Osteoblast (primary cell): ENCODE data around the gene GNGT2. TPM values are rescaled to one million over a fixed set of nuclear protein-coding genes. Genes with fewer than 3 reads are reported as not detected.

ENCODE experiments used
- DNase-seq: peaks from one replicate; pipeline ENCODE4 v3.0.0; 2011; ENCODE audit warnings: low spot score, mixed read lengths; ENCODE audit not compliant: insufficient read length; ENCODE audit errors: missing footprints
- H2AFZ ChIP-seq: 2 replicates; pipeline ENCODE4 v1.6.0; 2011; ENCODE audit warnings: mild to moderate bottlenecking, low read length
- H3K27ac ChIP-seq: 2 replicates; pipeline ENCODE4 v1.5.1; 2011; ENCODE audit warnings: mild to moderate bottlenecking, low read depth, low read length, moderate library complexity
- H3K27me3 ChIP-seq: 2 replicates; pipeline ENCODE4 v1.6.0; 2012; ENCODE audit warnings: mild to moderate bottlenecking, control low read depth, inconsistent platforms, low read length, moderate library complexity; ENCODE audit not compliant: insufficient read depth
- H3K36me3 ChIP-seq: 2 replicates; pipeline ENCODE4 v1.5.1; 2011; ENCODE audit warnings: mild to moderate bottlenecking, low read length, control low read depth, moderate library complexity; ENCODE audit not compliant: insufficient read depth
- H3K4me1 ChIP-seq: 2 replicates; pipeline ENCODE4 v1.5.1; 2011; ENCODE audit warnings: mild to moderate bottlenecking, low read length, control low read depth, moderate library complexity; ENCODE audit not compliant: insufficient read depth
- H3K4me2 ChIP-seq: 2 replicates; pipeline ENCODE4 v1.6.0; 2011; ENCODE audit warnings: mild to moderate bottlenecking, low read length; ENCODE audit not compliant: insufficient read depth
- H3K4me3 ChIP-seq: fragments of 200-600 bp; sonication (generic); 3 replicates; pipeline ENCODE4 v1.5.1; 2012; ENCODE audit warnings: mild to moderate bottlenecking, low read length, inconsistent platforms; ENCODE audit not compliant: insufficient read depth
- H3K79me2 ChIP-seq: 2 replicates; pipeline ENCODE4 v1.6.0; 2012; ENCODE audit warnings: mild to moderate bottlenecking, low read length, control low read depth, inconsistent platforms; ENCODE audit not compliant: insufficient read depth
- H3K9me3 ChIP-seq: 2 replicates; pipeline ENCODE4 v1.5.1; 2011; ENCODE audit warnings: low read depth, low read length, control low read depth
- H4K20me1 ChIP-seq: 2 replicates; pipeline ENCODE4 v1.6.0; 2012; ENCODE audit warnings: mild to moderate bottlenecking, low read length, control low read depth; ENCODE audit not compliant: insufficient read depth
- total RNA-seq: library from RNA; depleted of rRNA; stranded (reverse); fragments of >200 nt; gene quantifications from 2 replicates; pipeline ENCODE4 v1.2.3, GENCODE V29; 2012
- TF ChIP-seq, protein P1 (sequence below): IDR thresholded peaks from 2 replicates; pipeline ENCODE4 v1.5.1; 2011; ENCODE audit warnings: mild to moderate bottlenecking, low read depth, low read length, moderate library complexity; ENCODE audit errors: extremely low read depth

Gene GNGT2
- total RNA-seq, 1 donor: not detected

DNA sequence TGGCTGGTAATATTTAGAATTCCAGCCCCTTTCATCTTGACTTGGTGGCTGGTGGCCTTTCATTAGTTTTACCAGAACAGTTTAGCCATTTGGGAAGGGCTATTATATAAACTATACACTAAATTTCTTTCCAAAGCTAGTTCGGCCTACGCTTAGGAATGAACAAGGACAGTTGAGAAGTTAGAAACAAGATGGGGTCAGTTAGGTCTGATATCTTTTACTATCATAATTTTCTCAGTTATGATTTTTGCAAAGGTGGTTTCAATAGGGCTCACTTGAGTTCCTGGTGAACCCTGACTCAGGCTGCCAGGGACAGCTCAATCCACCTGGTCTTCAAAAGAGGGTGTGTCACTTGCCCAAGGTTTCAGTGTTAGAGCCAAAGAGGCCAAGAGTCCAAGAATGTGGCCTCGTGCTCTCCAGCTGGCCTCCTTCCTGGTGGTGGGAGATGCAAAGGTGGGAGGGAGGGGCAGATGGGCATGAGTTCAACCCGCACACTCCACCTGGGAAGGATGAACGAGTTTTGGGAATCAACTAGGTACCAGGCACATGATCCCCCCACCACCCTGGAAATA is 24.2 kb upstream of the GNGT2 start:
- H4K20me1 ChIP-seq: no peaks in the 10 kb centered on the region
- no peak overlapping the region for H2AFZ ChIP-seq
- peak; percentile 38 for DNase-seq
- no peaks in the 10 kb centered on the region for H3K36me3 ChIP-seq
- no peak overlapping the region for H3K4me3 ChIP-seq
- H3K27me3 ChIP-seq: peaks cover 5% of the 10 kb centered on the region
- H3K79me2 ChIP-seq: no peaks in the 10 kb centered on the region
- H3K27ac ChIP-seq: no peak overlapping the region
- H3K9me3 ChIP-seq: no peaks in the 10 kb centered on the region
- H3K4me1 ChIP-seq: peaks cover 7% of the 10 kb centered on the region
- TF ChIP-seq, protein P1, sequence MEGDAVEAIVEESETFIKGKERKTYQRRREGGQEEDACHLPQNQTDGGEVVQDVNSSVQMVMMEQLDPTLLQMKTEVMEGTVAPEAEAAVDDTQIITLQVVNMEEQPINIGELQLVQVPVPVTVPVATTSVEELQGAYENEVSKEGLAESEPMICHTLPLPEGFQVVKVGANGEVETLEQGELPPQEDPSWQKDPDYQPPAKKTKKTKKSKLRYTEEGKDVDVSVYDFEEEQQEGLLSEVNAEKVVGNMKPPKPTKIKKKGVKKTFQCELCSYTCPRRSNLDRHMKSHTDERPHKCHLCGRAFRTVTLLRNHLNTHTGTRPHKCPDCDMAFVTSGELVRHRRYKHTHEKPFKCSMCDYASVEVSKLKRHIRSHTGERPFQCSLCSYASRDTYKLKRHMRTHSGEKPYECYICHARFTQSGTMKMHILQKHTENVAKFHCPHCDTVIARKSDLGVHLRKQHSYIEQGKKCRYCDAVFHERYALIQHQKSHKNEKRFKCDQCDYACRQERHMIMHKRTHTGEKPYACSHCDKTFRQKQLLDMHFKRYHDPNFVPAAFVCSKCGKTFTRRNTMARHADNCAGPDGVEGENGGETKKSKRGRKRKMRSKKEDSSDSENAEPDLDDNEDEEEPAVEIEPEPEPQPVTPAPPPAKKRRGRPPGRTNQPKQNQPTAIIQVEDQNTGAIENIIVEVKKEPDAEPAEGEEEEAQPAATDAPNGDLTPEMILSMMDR: no peak
- no peak overlapping the region for H3K4me2 ChIP-seq

DNA sequence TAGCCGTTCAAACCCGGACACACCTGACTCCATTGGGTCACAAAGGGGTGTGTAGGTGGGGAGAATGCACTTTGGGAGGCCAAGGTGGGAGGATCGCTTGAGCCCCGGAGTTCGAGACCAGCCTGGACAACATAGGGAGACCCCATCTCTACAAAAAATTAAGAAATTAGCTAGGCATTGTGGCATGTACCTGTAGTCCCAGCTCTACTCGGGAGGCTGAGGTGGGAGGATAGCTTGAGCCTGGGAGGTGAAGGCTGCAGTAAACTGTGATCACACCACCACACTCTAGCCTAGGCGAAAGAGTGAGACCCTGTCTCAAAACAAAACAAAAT is 21.2 kb upstream of the GNGT2 start:
- H3K4me2 ChIP-seq: peak overlapping the region; percentile 92
- H3K9me3 ChIP-seq: no peaks in the 10 kb centered on the region
- no peak overlapping the region for H3K27ac ChIP-seq
- H4K20me1 ChIP-seq: no peaks in the 10 kb centered on the region
- peaks cover 16% of the 10 kb centered on the region for H3K27me3 ChIP-seq
- TF ChIP-seq, protein P1: no peak
- no peaks in the 10 kb centered on the region for H3K36me3 ChIP-seq
- peaks cover 7% of the 10 kb centered on the region for H3K4me1 ChIP-seq
- no peak for DNase-seq
- no peaks in the 10 kb centered on the region for H3K79me2 ChIP-seq
- H2AFZ ChIP-seq: peak overlapping the region; percentile 98
- H3K4me3 ChIP-seq: peak overlapping the region; percentile 86

DNA sequence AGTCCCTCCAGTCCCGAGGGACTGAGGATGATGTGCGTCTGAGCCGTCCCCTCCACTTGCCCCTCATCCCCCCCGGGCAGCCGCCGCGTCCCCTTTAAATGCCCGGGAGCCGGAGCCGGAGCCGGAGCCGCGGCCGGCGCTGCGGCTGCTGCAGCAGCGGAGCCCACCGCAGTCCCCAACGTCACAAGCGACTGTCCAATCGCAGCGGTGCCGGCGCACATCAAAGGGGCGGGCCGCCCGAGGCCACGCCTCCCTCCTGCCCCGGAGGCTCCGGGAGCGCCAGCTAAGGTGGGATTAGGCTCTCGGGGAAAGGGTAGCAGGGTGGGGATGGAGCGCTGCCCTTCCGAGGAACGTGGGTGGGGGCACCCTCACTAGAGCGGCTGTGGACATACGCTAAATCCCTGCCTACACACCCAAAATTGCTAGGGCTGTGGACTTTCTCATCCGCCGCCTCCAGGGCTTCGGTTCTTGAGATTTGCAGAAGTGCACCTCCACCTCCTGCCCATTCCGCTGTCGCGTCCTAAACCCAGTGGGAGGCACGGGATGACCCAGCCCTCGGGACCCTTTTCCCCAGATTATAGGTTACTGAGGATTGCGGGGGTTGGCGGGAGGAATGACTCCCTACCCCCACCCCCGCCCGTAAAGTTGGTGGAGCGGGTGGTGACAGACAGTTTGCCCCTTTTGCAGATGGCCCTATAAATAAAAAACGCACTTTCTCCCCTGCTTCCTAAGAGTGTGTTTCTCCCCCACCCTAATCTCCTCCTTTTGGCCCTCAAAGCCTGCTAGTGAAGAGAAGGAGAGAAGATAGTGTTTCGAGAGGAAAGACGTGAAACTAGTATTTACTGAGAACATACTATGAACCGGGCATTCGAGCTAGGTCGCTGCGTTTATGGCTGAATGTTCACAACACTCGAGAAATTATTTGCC is 20.5 kb upstream of the GNGT2 start, which contains the start of gene PHOSPHO1:
TSS of gene PHOSPHO1 (minus strand) at position 152 of the 927 bp plus-strand sequence. CDS start 4,096 bp downstream, outside the sequence.
- peak within 1 kb of the TSS; percentile 28 for H3K27ac ChIP-seq
- TF ChIP-seq, protein P1: no peak

More for the DNA sequence above, 20.5 kb upstream of the GNGT2 start, which contains the start of gene PHOSPHO1:
- H3K79me2 ChIP-seq: no peaks in the 10 kb centered on the region
- H3K36me3 ChIP-seq: no peaks in the 10 kb centered on the region
- peak within 1 kb of the TSS; percentile 98 for H2AFZ ChIP-seq
- peak; percentile 100 for DNase-seq
- peaks cover 21% of the 10 kb centered on the region for H3K27me3 ChIP-seq
- H4K20me1 ChIP-seq: no peaks in the 10 kb centered on the region
- peak within 1 kb of the TSS; percentile 92 for H3K4me2 ChIP-seq
- peaks cover 7% of the 10 kb centered on the region for H3K4me1 ChIP-seq
- H3K9me3 ChIP-seq: no peaks in the 10 kb centered on the region
- peak within 1 kb of the TSS; percentile 86 for H3K4me3 ChIP-seq
